Nephron progenitor cell (in vitro differentiated cells): Measurements from ENCODE around the gene MSLN.
"Not testable (repeated sequence)": the region's sequence is repeated elsewhere in the genome, so short reads cannot be mapped to it uniquely, and the experiment has no call there.

Experiments used
- DNase-seq: peaks from one replicate; pipeline ENCODE4 v3.0.0; 2021
- H3K27ac Mint-ChIP-seq: 2 replicates; pipeline ENCODE4 v1.8.0; 2021; ENCODE audit warnings: mild to moderate bottlenecking, moderate library complexity, mixed read lengths
- H3K27me3 Mint-ChIP-seq: 2 replicates; pipeline ENCODE4 v1.8.0; 2021; ENCODE audit warnings: mild to moderate bottlenecking, low read depth, mixed read lengths; ENCODE audit not compliant: poor library complexity
- H3K36me3 Mint-ChIP-seq: 2 replicates; pipeline ENCODE4 v1.8.0; 2021; ENCODE audit warnings: low read depth, mixed read lengths
- H3K4me1 Mint-ChIP-seq: 2 replicates; pipeline ENCODE4 v1.8.0; 2021; ENCODE audit warnings: mixed read lengths
- H3K4me3 Mint-ChIP-seq: 2 replicates; pipeline ENCODE4 v1.8.0; 2021; ENCODE audit warnings: mild to moderate bottlenecking, moderate library complexity, mixed read lengths
- H3K9me3 Mint-ChIP-seq: 2 replicates; pipeline ENCODE4 v1.8.0; 2021; ENCODE audit warnings: mild to moderate bottlenecking, moderate library complexity, mixed read lengths
- CTCF ChIP-seq: fragments of 200-600 bp; sonication (generic); IDR thresholded peaks from 2 replicates; pipeline ENCODE4 v1.5.0; 2021; ENCODE audit warnings: antibody characterized with exemption

The MSLN gene

GRCh38 chr16:739560-740458, 20.7 kb upstream of the MSLN start:
- Mint-ChIP-seq H3K4me1 (peaks cover 24% of the 10 kb centered on the region), H3K27me3 (peaks cover 2% of the 10 kb centered on the region), H3K27ac (peak overlapping the region; percentile 61), H3K4me3 (peak overlapping the region; percentile 83), H3K36me3 (peaks cover 9% of the 10 kb centered on the region), H3K9me3 (no peaks in the 10 kb centered on the region)
- no peak for DNase-seq
- TF ChIP-seq CTCF = no peak

GRCh38 chr16:740459-740763, 20.1 kb upstream of the MSLN start:
- Mint-ChIP-seq H3K27me3 (peaks cover 4% of the 10 kb centered on the region), H3K9me3 (no peaks in the 10 kb centered on the region), H3K27ac (no peak overlapping the region), H3K4me1 (peaks cover 24% of the 10 kb centered on the region), H3K4me3 (peak overlapping the region; percentile 83), H3K36me3 (peaks cover 5% of the 10 kb centered on the region)
- TF ChIP-seq CTCF = no peak
- DNase-seq = peak; percentile 48

- Mint-ChIP-seq H3K4me3 (peak within 1 kb of the TSS; percentile 84), H3K36me3 (peaks cover 4% of the 10 kb centered on the region), H3K9me3 (no peaks in the 10 kb centered on the region), H3K27me3 (peaks cover 6% of the 10 kb centered on the region), H3K27ac (peak within 1 kb of the TSS; percentile 61), H3K4me1 (peaks cover 24% of the 10 kb centered on the region)
- peak; percentile 94 for DNase-seq
- TF ChIP-seq CTCF = peak; percentile 87
These were observed 19.6 kb upstream of the MSLN start, which contains the start of gene CIAO3 for GRCh38 chr16:740764-741505. Gene CIAO3 (minus strand): TSS chr16:740997. CDS start chr16:740985, 12 bp downstream.

- H3K4me3 Mint-ChIP-seq = peak overlapping the region; percentile 84
- TF ChIP-seq CTCF = no peak
- H3K9me3 Mint-ChIP-seq = no peaks in the 10 kb centered on the region
- peaks cover 6% of the 10 kb centered on the region for H3K27me3 Mint-ChIP-seq
- no peak overlapping the region for H3K27ac Mint-ChIP-seq
- DNase-seq = no peak
- H3K36me3 Mint-ChIP-seq = peaks cover 4% of the 10 kb centered on the region
- peaks cover 24% of the 10 kb centered on the region for H3K4me1 Mint-ChIP-seq
These were observed 18.4 kb upstream of the MSLN start for GRCh38 chr16:741986-742629.

- H3K9me3 Mint-ChIP-seq, H3K36me3 Mint-ChIP-seq, H3K27me3 Mint-ChIP-seq, H3K4me3 Mint-ChIP-seq, H3K27ac Mint-ChIP-seq, DNase-seq: not testable (repeated sequence)
- H3K4me1 Mint-ChIP-seq = peaks cover 17% of the 10 kb centered on the region
These were observed 17.6 kb upstream of the MSLN start for GRCh38 chr16:742894-743293.

GRCh38 chr16:743794-744500, 16.6 kb upstream of the MSLN start:
- Mint-ChIP-seq H3K36me3 (no peaks in the 10 kb centered on the region), H3K4me1 (peaks cover 14% of the 10 kb centered on the region), H3K4me3 (no peak overlapping the region), H3K27ac (no peak overlapping the region), H3K27me3 (peaks cover 13% of the 10 kb centered on the region), H3K9me3 (no peaks in the 10 kb centered on the region)
- DNase-seq = no peak
- no peak for TF ChIP-seq CTCF
